Measurements from ENCODE around the gene FRMPD1. TPM values are rescaled to one million over a fixed set of nuclear protein-coding genes. Genes with fewer than 3 reads are reported as not detected.

The FRMPD1 gene
- total and polyA plus RNA-seq, 10 of the 15 experiments (the other 5 are each of a cell fraction or from before 2014, with no cell fraction given), result 0.01 to 0.08 (median 0.05) TPM; not detected in 6

GRCh38 chr9:37639841-37640240 lies 10.9 kb upstream of the FRMPD1 start:
- H3K4me3 ChIP-seq, result no peak overlapping the region
- no TSS peak for BruUV-seq (replicated peaks)
- no peaks in the 10 kb centered on the region for H3K9me3 ChIP-seq (replicated peaks; ENCODE audit: control insufficient read depth, insufficient read depth, low read length)
- CTCF ChIA-PET, result no interaction called here
- intact Hi-C loops (cut with micrococcal nuclease; ENCODE audit: unreplicated experiment), result no loop called here
- H3K36me3 ChIP-seq (ENCODE audit: control insufficient read depth in 2 of 2, insufficient read depth in 2 of 2, low read length in 1 of 2), result no peaks in the 10 kb centered on the region
- no peak for TF ChIP-seq RUNX3 (IDR thresholded peaks at IDR 0.05; ENCODE audit: low read length)
- no peaks in the 10 kb centered on the region; the same call in 1 of the 2 replicates for H3K4me1 ChIP-seq (ENCODE audit: control insufficient read depth, insufficient read depth, low read length)
- no peak overlapping the region for H3K9ac ChIP-seq (ENCODE audit: control insufficient read depth, insufficient read depth, low read length)
- H3K4me2 ChIP-seq (ENCODE audit: control insufficient read depth, insufficient read depth), result no peak overlapping the region
- 46% methylated on average over 3 of the region's 3 CpGs for WGBS (ENCODE audit: insufficient coverage, insufficient replicate concordance, low lambda C conversion rate, missing lambda C conversion rate)
- RAD21 ChIA-PET (ENCODE audit: unreplicated experiment), result no interaction called here
- H3K27ac ChIP-seq (ENCODE audit: control insufficient read depth, insufficient read depth), result no peak overlapping the region
- POLR2A ChIA-PET, result no interaction called here
- SMC1A ChIA-PET (ENCODE audit: uncharacterized antibody, unreplicated experiment), result interaction anchor here (1.3 to 1.5 kb wide), 2 partner anchors 9 to 23 kb away, joined by 3 read pairs; no protein-coding TSS in a partner anchor
- no peaks in the 10 kb centered on the region for H4K20me1 ChIP-seq (ENCODE audit: control insufficient read depth, insufficient read depth)
- DNase-seq (ENCODE audit: low read depth, low spot score) (no peak), ATAC-seq (no peak), FAIRE-seq (no peak)
- no peaks in the 10 kb centered on the region for H3K79me2 ChIP-seq (ENCODE audit: control insufficient read depth, insufficient read depth, low read length)
- in situ Hi-C loops (cut with MboI), result no loop called here
- 0 out of 4 replicates have a peak, but pooled peaks cover 0 to 3% of the 10 kb centered on the region in 2 experiments for H3K27me3 ChIP-seq (replicated peaks in 1 of 2; ENCODE audit: control insufficient read depth in 2 of 2, insufficient read depth in 2 of 2, low read length in 1 of 2)
- H2AFZ ChIP-seq (ENCODE audit: control insufficient read depth, low read depth, low read length), result no peak overlapping the region

- RAD21 ChIA-PET (ENCODE audit: unreplicated experiment), result no interaction called here
- Histone ChIP-seq H3K4me2 (ENCODE audit: control insufficient read depth, insufficient read depth) (no peak overlapping the region), H3K9me3 (replicated peaks; ENCODE audit: control insufficient read depth, insufficient read depth, low read length) (no peaks in the 10 kb centered on the region), H2AFZ (ENCODE audit: control insufficient read depth, low read depth, low read length) (no peak overlapping the region), H3K36me3 (ENCODE audit: control insufficient read depth in 2 of 2, insufficient read depth in 2 of 2, low read length in 1 of 2) (no peaks in the 10 kb centered on the region), H3K4me1 (ENCODE audit: control insufficient read depth, insufficient read depth, low read length) (no peaks in the 10 kb centered on the region; the same call in 1 of the 2 replicates), H3K27ac (ENCODE audit: control insufficient read depth, insufficient read depth) (no peak overlapping the region), H3K27me3 (replicated peaks in 1 of 2; ENCODE audit: control insufficient read depth in 2 of 2, insufficient read depth in 2 of 2, low read length in 1 of 2) (0 out of 4 replicates have a peak, but pooled peaks cover 0 to 3% of the 10 kb centered on the region in 2 experiments), H3K4me3 (no peak overlapping the region), H4K20me1 (ENCODE audit: control insufficient read depth, insufficient read depth) (no peaks in the 10 kb centered on the region), H3K79me2 (ENCODE audit: control insufficient read depth, insufficient read depth, low read length) (no peaks in the 10 kb centered on the region), H3K9ac (ENCODE audit: control insufficient read depth, insufficient read depth, low read length) (no peak overlapping the region)
- CTCF ChIA-PET, result no interaction called here
- in situ Hi-C loops (cut with MboI), result no loop called here
- no TSS peak for BruUV-seq (replicated peaks)
- WGBS (ENCODE audit: insufficient coverage, insufficient replicate concordance, low lambda C conversion rate, missing lambda C conversion rate), result 0% methylated on average over 3 of the region's 3 CpGs
- ATAC-seq, result no peak
- DNase-seq (ENCODE audit: low read depth, low spot score), result no peak
- SMC1A ChIA-PET (ENCODE audit: uncharacterized antibody, unreplicated experiment), result interaction anchor here (1.3 to 1.5 kb wide), 2 partner anchors 9 to 23 kb away, joined by 3 read pairs; no protein-coding TSS in a partner anchor
- POLR2A ChIA-PET, result no interaction called here
- TF ChIP-seq CBX3 (IDR thresholded peaks at IDR 0.05; ENCODE audit: borderline replicate concordance, low read depth) (no peak), NR2F1 (conservative IDR thresholded peaks at IDR 0.05) (no peak), E4F1 (IDR thresholded peaks at IDR 0.05; ENCODE audit: borderline replicate concordance, partially characterized antibody) (no peak), ZNF207 (IDR thresholded peaks at IDR 0.05; ENCODE audit: borderline replicate concordance) (no peak), MTA2 (IDR thresholded peaks at IDR 0.05; ENCODE audit: low read depth) (no peak), MEF2A (IDR thresholded peaks at IDR 0.05; ENCODE audit: insufficient read depth, low read depth, low read length) (no peak), JUNB (IDR thresholded peaks at IDR 0.05) (no peak)
- intact Hi-C loops (cut with micrococcal nuclease; ENCODE audit: unreplicated experiment), result no loop called here
- no peak for FAIRE-seq
Measured at GRCh38 chr9:37640246-37640645, 10.5 kb upstream of the FRMPD1 start.

Measured in GM12878 (cell line).